Activated CD4-positive, CD25-positive, alpha-beta regulatory T cell treated with anti-CD3 and anti-CD28 coated beads, Interleukin-2, amount 50 U/mL, for 72 hours (primary cell): ENCODE data around the gene WDR43.

Experiments used
- DNase-seq: peaks from one replicate; pipeline ENCODE4 v3.0.0; 2021

The WDR43 gene

GRCh38 chr2:28894470-28895188 is at the start of gene WDR43:
Gene WDR43, plus strand, starts transcription at chr2:28894667. Its CDS starts 32 bp downstream, at chr2:28894699.
- peak; percentile 99 for DNase-seq

DNA sequence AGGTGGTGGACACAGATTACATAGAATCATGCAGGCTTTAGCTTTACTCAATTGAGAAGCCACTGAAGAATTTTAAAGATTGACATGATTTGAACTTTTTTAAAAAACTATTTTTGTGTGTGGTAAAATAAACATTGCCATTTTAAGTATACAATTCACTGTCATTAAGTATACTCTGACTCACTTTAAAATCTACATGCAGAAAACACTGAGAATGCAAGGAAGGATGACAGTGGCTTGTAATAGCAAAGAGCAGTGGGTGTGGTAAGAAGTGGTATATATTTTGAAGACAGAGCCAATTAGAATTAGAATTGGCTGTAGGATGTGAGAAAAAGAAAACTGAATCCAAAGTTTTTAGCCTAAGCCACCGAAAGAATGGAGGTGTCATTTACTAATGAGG is 39.3 kb upstream of the WDR43 start:
- DNase-seq: no peak

DNA sequence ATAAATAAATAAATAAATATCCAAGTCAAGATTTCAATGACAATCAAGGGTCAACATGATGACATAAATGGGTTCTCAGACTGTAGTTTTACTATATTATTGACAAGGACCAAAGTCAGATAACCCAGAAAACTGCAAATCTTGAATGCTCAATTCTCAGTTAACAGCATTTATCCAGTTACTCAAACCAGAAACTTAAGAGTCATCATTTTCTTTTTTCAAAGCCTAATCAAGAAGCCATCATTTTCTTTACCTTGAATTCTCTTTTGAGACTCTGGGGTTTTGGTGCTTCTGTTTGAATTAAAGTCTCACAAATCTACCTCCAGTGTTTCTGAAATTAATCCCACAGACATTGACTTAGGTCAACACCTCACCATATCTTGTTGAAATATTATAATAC is 38.5 kb upstream of the WDR43 start:
- DNase-seq: no peak

DNA sequence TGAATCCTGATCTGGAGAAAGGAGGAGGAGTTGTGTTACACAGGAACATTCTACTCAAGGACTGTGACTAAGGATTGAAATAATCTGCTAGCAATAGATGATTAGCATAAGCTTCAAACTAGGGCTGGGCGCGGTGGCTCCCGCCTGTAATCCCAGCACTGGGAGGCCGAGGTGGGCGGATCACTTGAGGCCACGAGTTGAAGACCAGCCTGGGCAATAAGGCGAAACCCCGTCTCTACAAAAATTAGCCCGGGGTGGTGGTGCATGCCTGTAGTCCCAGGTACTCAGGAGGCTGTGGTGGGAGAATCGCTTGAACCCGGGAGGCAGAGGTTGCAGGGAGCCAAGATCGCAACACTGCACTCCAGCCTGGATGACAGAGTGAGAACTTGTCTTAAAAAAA is 25.9 kb upstream of the WDR43 start:
- DNase-seq: no peak

GRCh38 chr2:28869494-28870145 is 24.8 kb upstream of the WDR43 start:
- no peak for DNase-seq

DNA sequence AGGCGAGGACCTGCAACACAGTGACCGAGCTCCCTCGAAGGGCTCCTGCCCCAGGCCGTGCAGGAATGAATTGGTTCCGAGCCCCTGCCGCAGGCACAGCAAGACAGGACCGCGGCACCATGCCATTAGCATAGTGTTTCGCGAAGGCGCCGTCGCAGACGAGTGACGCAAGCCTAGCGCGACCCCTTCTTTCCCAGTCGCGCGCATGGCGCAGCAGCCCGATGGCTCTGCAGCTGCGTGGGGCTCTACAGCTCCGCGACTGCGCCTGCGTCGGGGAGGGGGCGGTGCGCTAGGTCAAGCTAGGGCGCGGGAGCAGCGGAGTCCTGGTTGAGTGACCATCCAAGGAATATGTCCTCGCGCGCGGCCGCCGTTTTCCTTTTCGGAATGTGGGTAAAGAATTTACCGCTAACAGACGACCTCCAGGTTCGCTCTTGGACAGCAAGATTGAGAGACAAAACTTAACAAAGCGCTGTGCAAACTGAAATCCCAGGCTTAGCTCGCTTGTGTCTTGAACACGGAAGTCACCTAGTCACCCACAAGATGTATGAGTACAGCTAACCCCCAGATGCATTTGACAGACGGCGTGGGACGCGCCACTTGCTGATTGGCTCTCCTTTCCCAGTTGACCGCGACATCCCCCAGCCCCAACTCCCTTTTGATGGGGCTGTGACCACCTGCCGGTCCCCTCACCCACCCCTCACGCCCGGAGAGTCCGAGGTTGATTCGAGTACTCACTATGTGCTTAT is 24.1 kb upstream of the WDR43 start, which contains the start of gene TRMT61B:
TSS of gene TRMT61B (minus strand) at position 164 of the 746 bp plus-strand sequence. CDS start at position 132, 32 bp downstream.
- DNase-seq: peak; percentile 98

- DNase-seq: no peak
Measured at GRCh38 chr2:28871620-28872019, 22.8 kb upstream of the WDR43 start.

- no peak for DNase-seq
Measured at GRCh38 chr2:28880193-28880592, 14.3 kb upstream of the WDR43 start.

GRCh38 chr2:28893488-28893887 is 979 bp upstream of the WDR43 start:
- DNase-seq: no peak

DNA sequence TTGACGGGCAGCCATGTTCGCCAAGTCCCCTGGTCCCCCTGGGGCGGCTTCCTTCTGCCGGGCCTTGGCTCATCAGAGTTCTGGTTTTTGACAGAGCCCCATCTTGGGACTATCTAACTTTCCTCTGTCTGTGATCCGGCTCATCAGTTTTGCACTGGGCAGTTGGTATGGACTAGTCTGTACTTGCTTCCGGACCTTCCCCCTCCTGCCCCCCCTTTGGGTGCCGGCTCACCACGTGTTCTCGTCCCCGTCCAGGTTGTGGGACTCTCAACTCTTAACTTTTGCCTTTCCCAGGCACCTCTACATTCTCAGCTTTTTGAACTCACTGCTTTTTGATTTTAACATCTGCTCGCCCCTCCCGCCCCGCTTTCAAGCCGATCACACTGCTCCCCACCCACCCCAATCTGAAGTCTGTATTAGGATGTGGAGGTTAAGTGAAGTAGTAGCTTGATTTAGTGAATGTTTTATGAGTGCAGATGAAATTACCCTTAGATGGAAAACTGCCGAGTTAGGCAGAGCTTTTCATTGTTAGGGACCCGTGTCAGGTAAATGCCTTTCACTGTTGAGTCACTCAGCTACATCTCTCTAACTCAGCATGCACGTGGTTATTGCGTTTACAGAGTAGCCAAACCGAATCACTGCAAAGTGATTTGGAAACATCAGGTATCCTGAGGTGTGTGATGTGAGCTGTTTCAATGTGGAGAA is 874 bp downstream of the WDR43 start:
- DNase-seq: peak; percentile 53

DNA sequence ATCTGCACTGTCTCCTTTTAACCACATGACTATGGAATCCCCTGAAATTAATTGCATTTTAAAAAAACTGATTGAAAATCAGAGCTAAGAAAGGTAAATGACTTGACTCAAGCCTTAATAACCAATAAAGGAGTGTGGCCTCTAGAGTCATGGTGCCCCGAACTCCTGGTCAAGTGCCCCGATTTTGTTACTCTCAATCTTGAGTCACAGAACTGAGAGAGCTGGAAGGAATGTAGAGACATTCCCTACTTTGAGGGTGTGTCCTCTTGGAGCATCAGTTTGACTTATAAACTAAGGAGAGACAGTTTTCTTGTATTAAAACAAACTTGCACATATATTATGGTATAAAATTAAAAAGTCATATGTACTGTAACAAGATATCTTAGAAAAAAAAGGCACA is 2.4 kb downstream of the WDR43 start:
- DNase-seq: no peak

- DNase-seq: no peak
Measured at GRCh38 chr2:28898048-28898447, 3.6 kb downstream of the WDR43 start.

DNA sequence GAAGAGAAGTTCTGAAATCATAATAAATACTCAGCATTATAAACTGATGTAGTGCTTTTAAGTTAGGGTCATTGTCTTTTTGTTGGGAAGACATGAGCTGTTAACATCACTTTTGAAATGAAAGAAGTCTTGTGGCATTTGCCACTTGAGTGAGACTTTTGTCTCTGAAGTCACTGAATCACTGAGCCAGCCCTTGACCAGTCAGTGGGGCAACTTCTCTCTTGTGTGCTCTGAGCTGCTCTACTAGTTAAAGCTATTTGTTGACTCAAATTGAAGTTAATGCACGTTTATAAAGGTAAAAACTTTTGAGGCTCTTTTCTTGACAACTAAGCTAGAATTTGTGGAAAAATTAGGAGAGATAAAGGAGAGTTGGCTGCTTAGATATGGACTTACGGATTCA is 6.7 kb downstream of the WDR43 start:
- DNase-seq: no peak

DNA sequence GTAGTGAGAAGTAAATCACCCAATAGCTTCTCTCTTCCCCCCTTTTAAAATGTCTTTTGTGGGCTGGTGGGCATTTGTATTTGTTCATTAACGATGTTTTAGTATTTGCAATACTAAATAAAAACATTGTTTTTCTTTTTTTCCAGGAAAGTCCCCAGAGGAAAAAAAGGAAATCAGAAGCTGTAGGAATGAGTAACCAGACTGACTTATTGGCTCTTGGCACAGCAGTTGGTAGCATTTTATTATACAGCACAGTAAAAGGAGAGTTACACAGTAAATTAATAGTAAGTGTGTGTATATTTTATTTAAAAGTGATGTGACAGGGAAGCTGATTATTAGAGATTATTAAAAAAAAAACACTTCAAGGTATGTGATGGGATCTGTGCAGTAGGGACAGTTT is 7.4 kb downstream of the WDR43 start:
- no peak for DNase-seq

- DNase-seq: no peak
Measured at GRCh38 chr2:28902584-28902983, 8.1 kb downstream of the WDR43 start.

DNA sequence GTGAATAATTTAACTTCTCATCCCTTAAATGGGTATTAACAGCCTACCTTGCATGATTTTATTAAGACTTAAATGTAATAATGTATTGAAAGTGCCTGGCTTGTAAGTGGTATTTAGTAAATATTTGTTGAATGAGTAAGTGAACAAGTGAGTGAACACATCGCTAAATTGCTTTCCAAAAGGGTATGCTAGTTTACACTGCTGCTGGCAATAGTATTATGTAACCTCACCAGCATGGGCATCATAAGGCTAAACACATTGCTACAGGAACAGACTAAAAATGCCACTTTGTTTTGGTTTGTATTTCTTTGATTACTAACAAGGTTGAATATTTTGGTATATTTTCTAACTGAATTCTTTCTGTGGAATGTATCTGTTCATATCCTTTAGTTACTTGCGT is 9.8 kb downstream of the WDR43 start:
- no peak for DNase-seq

DNA sequence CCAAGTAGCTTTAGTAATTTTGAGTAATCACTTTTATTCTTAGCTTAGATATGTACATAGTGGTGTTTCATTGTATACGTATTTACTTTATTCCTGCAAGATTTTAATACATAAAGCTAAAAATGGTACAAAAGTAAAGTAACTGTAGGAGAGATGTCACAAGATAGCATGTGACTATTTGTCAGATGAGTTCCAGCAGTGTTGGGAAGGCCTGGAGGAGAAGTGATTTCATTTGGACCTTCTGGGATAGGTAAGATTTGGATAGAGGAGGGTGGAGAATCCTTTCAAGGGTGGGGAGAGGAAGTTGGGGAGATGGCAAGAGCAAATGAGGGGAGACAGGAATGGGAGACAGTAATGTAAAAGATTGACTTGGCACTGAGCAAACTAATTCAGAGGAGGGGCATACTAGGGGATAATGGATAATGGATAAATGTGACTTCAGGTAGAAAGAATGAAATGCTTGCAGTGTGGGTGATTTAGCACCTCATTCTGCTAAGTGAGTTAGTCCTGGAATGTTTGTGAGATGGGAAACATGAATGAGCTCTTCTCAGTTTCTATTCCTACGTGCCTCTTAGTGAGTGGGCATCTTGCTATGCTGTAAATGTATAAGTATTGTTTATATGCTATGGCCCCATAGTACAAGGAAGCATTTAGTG is 10.5 kb downstream of the WDR43 start:
- no peak for DNase-seq

DNA sequence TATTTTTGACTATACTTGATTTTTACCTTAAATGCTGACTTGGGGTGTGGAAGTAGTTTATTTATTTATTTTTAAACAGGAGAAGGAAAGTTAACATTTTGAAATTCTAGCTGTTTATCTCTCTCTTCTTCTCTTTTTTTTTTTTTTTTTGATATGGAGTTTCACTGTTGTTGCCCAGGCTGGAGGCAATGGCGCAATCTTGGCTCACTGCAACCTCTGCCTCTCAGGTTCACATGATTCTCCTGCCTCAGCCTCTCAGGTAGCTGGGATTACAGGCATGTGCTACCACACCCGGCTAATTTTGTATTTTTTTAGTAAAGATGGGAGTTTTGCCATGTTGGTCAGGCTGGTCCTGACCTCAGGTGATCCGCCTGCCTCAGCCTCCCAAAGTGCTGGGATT is 11.1 kb downstream of the WDR43 start:
- DNase-seq: no peak

DNA sequence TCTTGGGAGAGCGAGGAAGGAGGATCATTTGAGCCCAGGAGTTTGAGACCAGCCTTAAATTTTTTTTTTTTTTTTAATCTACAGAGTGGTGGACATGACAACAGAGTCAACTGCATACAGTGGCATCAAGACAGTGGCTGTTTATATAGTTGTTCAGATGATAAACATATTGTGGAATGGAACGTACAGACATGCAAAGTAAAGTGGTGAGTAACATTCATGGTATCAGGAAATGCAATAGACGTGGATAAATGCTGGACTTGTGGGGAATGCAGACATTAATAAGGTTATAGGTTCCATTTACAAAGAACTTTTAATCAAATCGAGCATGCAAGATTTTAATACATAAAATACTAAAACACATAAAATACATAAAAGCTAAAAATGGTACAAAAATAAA is 11.9 kb downstream of the WDR43 start:
- no peak for DNase-seq

DNA sequence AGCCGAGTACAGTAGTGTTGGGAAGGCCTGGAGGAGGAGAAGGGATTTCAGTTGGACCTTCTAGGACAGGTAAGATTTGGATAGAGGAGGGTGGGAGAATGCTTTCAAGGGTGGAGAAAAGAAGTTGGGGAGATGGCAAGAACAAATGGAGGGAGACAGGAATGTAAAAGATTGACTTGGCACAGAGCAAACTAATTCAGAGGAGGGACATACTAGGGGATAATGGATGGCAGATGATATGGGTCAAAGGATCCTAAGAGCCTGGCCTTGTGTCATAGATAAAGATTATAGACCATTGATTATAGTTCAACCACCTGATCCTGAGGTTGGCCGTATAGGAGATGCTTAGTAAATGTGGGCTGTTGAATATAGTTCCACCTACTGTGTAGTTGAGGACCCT is 12.4 kb downstream of the WDR43 start:
- no peak for DNase-seq

- DNase-seq: no peak
Measured at GRCh38 chr2:28908172-28908571, 13.7 kb downstream of the WDR43 start.

DNA sequence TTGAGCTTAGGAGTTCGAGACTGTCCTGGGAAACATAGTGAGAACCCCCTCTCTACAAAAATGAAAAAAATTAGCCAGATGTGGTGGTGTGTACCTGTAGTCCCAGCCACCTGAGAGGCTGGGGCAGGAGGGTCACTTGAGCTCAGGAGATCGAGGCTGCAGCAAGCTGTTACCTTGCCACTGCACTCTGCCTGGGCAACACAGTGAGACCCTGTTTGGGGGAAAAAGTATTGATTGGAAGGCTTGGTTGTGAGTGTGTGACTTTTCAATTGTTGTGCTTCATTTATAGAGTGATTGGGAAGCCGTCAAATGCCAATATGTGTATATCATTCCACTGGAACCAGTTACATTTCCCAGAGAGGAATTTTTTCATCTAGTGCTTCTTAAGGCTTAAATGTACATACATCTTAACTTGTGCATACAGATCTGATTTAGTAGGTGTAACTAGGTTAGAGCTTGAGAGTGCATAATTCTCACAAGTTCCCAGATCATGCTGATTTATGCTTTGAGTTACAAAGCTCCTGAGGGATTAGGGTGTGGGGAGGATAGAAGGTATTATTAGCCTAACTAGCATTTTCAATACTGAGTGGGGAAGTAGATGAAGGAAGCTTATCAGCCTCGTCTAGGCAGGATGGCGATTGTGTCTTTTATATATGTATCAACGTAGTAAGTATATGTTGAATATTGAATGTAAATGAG is 15.3 kb downstream of the WDR43 start:
- DNase-seq: no peak
